NB4 (cell line): ENCODE measurements around the gene ROMO1.

Experiments
- CTCF ChIP-seq: IDR thresholded peaks from one replicate; pipeline ENCODE4 v1.5.1; 2012; ENCODE audit warnings: low read depth, low read length
- MAX ChIP-seq: IDR thresholded peaks from 2 replicates; pipeline ENCODE4 v1.6.1; 2011; ENCODE audit warnings: low read depth, low read length

GRCh38 chr20:35737865-35738333 is 38.7 kb downstream of the ROMO1 start:
- TF ChIP-seq MAX, result no peak
- TF ChIP-seq CTCF, result no peak
